GM12872 (cell line): ENCODE measurements around the gene BCL6.

Experiments
- TF ChIP-seq, protein P1 (sequence below): IDR thresholded peaks from 3 replicates; pipeline ENCODE4 v1.5.1; 2011; ENCODE audit warnings: low read depth, mild to moderate bottlenecking, low read length, moderate library complexity; ENCODE audit not compliant: insufficient read depth

Gene BCL6

DNA sequence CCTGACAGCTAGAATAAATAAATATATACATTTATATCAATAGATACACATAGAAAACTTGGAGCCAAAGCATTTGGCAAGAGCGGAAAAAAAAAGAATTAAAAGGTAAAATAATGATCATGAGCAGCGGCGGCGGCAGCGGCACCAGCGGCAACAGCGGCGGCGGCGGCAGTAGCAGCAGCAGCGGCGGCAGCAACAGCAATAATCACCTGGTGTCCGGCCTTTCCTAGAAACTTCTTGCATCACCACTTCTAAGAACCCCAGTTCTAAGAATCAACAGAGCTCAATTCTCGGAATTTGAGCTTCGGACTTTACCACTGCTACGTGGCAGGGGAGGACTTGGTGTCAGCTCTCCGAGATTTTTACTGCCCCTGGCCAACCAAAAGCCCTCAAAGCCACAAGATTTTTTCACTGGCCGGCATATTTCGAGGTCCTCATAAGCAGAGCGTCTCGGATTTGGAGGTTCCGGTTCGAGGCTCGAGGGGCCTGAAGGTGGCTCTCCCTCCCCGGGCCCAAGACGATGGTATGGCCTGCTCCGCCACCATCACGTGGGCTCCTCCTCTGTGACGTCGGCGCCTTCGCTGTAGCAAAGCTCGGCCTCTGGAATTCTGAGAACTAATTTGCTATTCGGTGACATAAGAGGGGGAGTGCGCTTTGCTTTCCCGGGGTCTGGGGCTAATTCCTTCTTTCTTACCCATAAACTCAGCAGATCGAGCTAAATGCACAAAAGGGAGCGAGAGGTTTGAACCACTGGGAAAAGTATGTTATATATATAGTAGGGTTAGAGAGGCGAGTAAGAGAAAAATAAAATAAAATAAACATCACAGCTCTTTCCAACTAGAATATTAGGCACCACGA is at the start of gene BCL6:
Gene BCL6, minus strand, starts transcription at position 268 of the 858 bp plus-strand sequence. CDS start 11,775 bp downstream, outside the sequence.
- TF ChIP-seq, protein P1, sequence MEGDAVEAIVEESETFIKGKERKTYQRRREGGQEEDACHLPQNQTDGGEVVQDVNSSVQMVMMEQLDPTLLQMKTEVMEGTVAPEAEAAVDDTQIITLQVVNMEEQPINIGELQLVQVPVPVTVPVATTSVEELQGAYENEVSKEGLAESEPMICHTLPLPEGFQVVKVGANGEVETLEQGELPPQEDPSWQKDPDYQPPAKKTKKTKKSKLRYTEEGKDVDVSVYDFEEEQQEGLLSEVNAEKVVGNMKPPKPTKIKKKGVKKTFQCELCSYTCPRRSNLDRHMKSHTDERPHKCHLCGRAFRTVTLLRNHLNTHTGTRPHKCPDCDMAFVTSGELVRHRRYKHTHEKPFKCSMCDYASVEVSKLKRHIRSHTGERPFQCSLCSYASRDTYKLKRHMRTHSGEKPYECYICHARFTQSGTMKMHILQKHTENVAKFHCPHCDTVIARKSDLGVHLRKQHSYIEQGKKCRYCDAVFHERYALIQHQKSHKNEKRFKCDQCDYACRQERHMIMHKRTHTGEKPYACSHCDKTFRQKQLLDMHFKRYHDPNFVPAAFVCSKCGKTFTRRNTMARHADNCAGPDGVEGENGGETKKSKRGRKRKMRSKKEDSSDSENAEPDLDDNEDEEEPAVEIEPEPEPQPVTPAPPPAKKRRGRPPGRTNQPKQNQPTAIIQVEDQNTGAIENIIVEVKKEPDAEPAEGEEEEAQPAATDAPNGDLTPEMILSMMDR: no peak

DNA sequence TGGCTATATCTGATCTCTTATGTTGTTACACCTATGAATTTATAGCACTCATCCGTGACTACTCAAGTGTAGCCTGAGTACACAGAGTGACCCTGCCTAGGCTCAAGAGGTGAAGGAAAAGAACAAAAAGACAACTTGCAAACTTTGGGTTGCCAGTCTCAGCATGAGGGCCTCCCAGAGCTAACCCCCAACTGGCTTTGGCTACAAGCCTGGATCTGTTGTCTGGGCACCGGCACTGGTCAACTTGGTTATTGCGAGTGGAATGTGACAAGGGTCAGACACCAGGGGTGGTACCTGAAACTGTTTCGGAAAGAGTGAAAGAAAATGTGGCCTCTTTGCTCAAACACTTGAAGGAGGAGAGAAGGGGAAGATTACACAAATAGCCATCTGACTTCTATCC is 49.5 kb upstream of the BCL6 start:
- TF ChIP-seq, protein P1: no peak

DNA sequence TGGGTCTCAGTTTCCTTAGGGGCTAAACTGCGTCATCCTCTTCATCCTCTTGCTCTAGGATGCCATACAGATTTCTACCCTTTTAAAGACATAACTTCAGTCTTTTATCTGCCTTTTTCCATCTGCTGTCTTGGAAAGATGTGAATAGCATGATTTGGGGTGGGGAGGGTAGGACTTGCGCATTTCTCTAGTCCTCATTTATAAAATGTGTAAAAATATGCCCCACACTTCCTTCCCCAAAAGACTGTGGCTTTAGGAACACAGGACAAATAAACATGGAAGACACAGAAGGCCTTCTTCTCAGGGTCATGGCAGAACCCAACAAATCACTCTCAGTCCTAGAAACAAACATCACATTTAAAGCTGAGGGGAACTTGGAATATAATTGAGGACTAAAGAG is 48.4 kb upstream of the BCL6 start:
- TF ChIP-seq, protein P1: no peak

DNA sequence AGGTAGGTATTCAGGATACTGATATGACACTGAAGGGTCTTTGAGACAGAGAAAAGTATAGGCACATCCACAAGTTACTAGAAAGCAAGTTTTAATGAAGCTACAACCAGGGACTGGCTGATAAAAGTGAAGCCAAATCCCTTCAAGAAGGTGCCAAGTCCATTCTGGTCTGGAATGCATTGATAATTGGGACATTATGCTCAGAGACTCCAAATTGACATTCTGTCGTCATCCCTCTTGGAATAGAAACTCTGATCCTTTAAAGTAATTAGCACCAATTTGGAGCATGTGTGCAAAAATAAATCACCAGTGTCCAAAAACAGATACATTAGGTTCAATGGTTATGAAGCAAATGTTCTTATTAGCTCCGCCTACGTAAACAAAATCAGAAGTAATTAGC is 47.3 kb upstream of the BCL6 start:
- TF ChIP-seq, protein P1: no peak

DNA sequence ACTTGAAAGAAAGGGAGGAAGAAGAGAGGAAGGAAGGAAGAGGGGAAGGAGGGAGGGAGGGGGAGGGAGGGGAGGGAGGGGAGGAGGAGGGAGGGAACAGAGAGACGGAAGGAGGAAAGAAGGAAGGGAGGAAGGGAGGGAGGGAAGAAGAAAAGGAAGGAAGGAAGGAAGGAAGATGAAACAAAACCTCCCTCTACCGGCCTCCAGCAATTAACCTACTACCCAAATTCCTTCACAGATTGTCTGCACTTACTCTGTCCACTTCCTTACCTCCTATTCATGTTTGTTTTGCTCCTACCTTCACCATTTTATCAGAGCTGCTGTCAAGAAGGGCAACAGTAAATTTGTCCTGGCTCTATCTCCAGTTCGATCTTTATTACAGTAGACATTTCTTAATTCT is 44.6 kb upstream of the BCL6 start:
- TF ChIP-seq, protein P1: no peak

DNA sequence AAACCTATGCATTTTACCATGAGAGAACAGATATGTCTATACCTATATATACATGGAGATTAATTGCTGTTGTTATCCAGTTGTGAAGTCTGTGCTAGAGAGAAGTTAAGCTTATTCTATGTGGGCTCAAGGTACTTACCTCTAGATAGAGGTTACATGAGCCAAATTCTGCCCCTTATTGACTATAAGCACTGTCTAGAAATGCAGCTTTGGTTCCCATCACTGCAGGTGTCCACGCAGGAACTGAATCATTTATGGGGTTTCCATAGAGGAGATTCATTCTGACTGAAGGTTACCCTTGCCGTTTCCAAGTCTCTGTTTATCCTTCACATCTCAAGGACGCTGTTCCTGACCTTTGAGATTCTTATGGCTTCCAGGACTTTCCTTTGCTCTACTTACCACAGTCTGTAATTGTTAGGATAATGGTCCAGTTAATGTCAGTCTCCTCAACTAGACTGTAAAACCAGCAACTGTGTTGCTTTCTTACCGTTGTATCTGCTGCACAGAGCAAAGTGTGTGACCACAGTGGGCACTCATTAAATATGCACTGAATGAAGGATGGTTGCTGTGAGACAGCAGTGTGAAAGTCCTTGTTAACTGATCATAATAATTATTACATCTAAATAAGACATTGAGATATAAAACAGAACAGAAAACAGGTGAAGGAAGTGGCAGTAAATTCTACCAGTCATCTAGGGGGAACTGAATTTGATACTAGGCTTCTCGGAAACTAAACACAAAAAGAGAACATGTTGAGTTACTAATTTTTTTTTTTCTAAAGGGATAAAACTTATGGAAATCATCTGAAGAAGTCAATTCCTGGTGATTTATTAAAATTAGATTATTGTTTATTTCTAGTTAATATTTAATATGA is 44.0 kb upstream of the BCL6 start:
- TF ChIP-seq, protein P1: no peak

DNA sequence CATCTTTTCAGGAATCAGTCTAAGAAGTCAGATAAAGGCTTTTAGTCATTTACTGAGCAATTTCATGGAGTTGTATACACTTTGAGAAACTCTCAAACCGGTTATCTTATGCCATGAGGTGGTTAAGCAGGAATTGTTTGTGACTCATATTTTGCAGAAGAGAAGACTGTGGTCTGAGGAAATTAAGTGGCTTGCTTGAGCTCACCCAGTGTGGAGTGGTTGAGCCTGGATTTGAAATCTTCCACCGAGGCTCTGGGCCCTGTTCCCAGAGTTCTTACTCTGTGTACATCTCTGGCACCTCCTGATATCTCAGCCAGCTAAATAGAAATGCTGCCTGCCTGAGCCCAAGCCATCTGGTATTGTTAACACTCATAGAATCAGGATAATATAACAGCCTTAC is 37.8 kb upstream of the BCL6 start:
- TF ChIP-seq, protein P1: no peak
